Neural cell (in vitro differentiated cells): ENCODE results near the gene UNC5C. TPM values are rescaled to one million over a fixed set of nuclear protein-coding genes. Genes with fewer than 3 reads are reported as not detected.

ENCODE experiments used
- H2AFZ ChIP-seq: fragments of 200-600, 300-800 bp; sonication (generic), shearing (Covaris generic); 2 replicates; pipeline ENCODE4 v1.6.0; 2014; ENCODE audit warnings: low read depth, mild to moderate bottlenecking, antibody characterized with exemption, low read length, moderate library complexity
- H3F3A ChIP-seq: fragments of 200-600 bp; shearing (Covaris generic); 2 replicates; pipeline ENCODE4 v1.6.1; 2016; ENCODE audit warnings: mild to moderate bottlenecking, moderate library complexity, mixed read lengths, antibody characterized with exemption, low read length; ENCODE audit not compliant: insufficient read depth, poor library complexity, severe bottlenecking
- H3K27ac ChIP-seq: fragments of 200-600, 300-800 bp; sonication (generic), shearing (Covaris generic); 2 replicates; pipeline ENCODE4 v1.5.1; 2014; ENCODE audit warnings: mild to moderate bottlenecking, low read length, moderate library complexity
- H3K27me3 ChIP-seq: fragments of 300-800, 200-600 bp; sonication (generic), shearing (Covaris generic); 2 replicates; pipeline ENCODE4 v1.6.0; 2014; ENCODE audit warnings: mild to moderate bottlenecking, low read depth, low read length, moderate library complexity; ENCODE audit not compliant: insufficient read depth
- H3K36me3 ChIP-seq: fragments of 300-800, 200-600 bp; sonication (generic), shearing (Covaris generic); 2 replicates; pipeline ENCODE4 v1.5.1; 2014; ENCODE audit warnings: mild to moderate bottlenecking, antibody characterized with exemption, low read length, moderate library complexity; ENCODE audit not compliant: insufficient read depth
- H3K4me2 ChIP-seq: fragments of 300-800, 200-600 bp; sonication (generic), shearing (Covaris generic); 2 replicates; pipeline ENCODE4 v1.6.0; 2014; ENCODE audit warnings: mild to moderate bottlenecking, low read length
- H3K4me3 ChIP-seq: fragments of 300-800, 200-600 bp; sonication (generic), shearing (Covaris generic); 2 replicates; pipeline ENCODE4 v1.5.1; 2014; ENCODE audit warnings: mild to moderate bottlenecking, low read length, moderate library complexity
- H3K79me2 ChIP-seq: fragments of 200-600 bp; shearing (Covaris generic); replicated peaks from 2 replicates; pipeline ENCODE4 v1.6.0; 2014; ENCODE audit warnings: mild to moderate bottlenecking, low read length, moderate library complexity; ENCODE audit not compliant: insufficient read depth
- H3K9ac ChIP-seq: fragments of 300-800, 200-600 bp; sonication (generic), shearing (Covaris generic); 2 replicates; pipeline ENCODE4 v1.6.1; 2016; ENCODE audit warnings: mild to moderate bottlenecking, low read length, mixed read lengths
- H3K9me2 ChIP-seq: fragments of 200-600 bp; shearing (Covaris generic); 2 replicates; pipeline ENCODE4 v1.6.1; 2016; ENCODE audit warnings: mild to moderate bottlenecking, low read length, mixed read lengths; ENCODE audit not compliant: insufficient read depth
- H3K9me3 ChIP-seq: fragments of 200-600, 300-800 bp; sonication (generic), shearing (Covaris generic); 2 replicates; pipeline ENCODE4 v1.6.1; 2016; ENCODE audit warnings: mild to moderate bottlenecking, mixed run types, low read length, moderate library complexity, mixed read lengths
- H4K20me1 ChIP-seq: fragments of 200-600 bp; shearing (Covaris generic); 2 replicates; pipeline ENCODE4 v1.6.1; 2016; ENCODE audit warnings: mild to moderate bottlenecking, mixed run types; ENCODE audit not compliant: insufficient read depth
- CTCF ChIP-seq: fragments of 450-650 bp; IDR thresholded peaks from 2 replicates; pipeline ENCODE4 v1.5.1; 2014; ENCODE audit warnings: antibody characterized with exemption, mild to moderate bottlenecking, moderate library complexity; ENCODE audit not compliant: poor library complexity, severe bottlenecking
- EP300 ChIP-seq: fragments of 450-650 bp; conservative IDR thresholded peaks from 2 replicates; pipeline ENCODE4 v1.6.1; 2014; ENCODE audit warnings: antibody characterized with exemption, mild to moderate bottlenecking, moderate library complexity; ENCODE audit not compliant: poor library complexity, severe bottlenecking
- EZH2 ChIP-seq: fragments of 200-600, 300-800 bp; shearing (Covaris generic), sonication (generic); IDR thresholded peaks from 2 replicates; pipeline ENCODE4 v1.6.1; 2014; ENCODE audit warnings: antibody characterized with exemption, low read length, borderline replicate concordance, mild to moderate bottlenecking; ENCODE audit not compliant: insufficient read depth, poor library complexity, severe bottlenecking
- MXI1 ChIP-seq: fragments of 450-650 bp; conservative IDR thresholded peaks from 2 replicates; pipeline ENCODE4 v1.6.1; 2014; ENCODE audit warnings: antibody characterized with exemption, mild to moderate bottlenecking; ENCODE audit not compliant: poor library complexity, severe bottlenecking
- POLR2AphosphoS5 ChIP-seq: IDR thresholded peaks from 2 replicates; pipeline ENCODE4 v1.6.1; 2012
- REST ChIP-seq: IDR thresholded peaks from 2 replicates; pipeline ENCODE4 v1.6.1; 2012; ENCODE audit warnings: borderline replicate concordance
- SMC3 ChIP-seq: fragments of 450-650 bp; conservative IDR thresholded peaks from 2 replicates; pipeline ENCODE4 v1.6.1; 2014; ENCODE audit warnings: antibody characterized with exemption, mild to moderate bottlenecking, moderate library complexity; ENCODE audit not compliant: poor library complexity
- TAF1 ChIP-seq: IDR thresholded peaks from 2 replicates; pipeline ENCODE4 v1.6.1; 2012; ENCODE audit warnings: low read depth
- polyA plus RNA-seq: library from polyadenylated mRNA; depleted of rRNA; stranded (reverse); fragments of >200 nt; gene quantifications from 2 replicates; pipeline ENCODE4 v1.2.3, GENCODE V29; 2014

UNC5C gene
- polyA plus RNA-seq, 1 donor from 2014 or later, result 0.56 TPM

GRCh38 chr4:95170176-95170575 lies 378.6 kb downstream of the UNC5C start:
- H3K9me3 ChIP-seq, result no peaks in the 10 kb centered on the region
- no peaks in the 10 kb centered on the region for H3K79me2 ChIP-seq
- H2AFZ ChIP-seq, result no peak overlapping the region
- no peaks in the 10 kb centered on the region for H4K20me1 ChIP-seq
- no peak overlapping the region for H3K9ac ChIP-seq
- no peak overlapping the region for H3K4me2 ChIP-seq
- H3K27ac ChIP-seq, result no peak overlapping the region
- H3K4me3 ChIP-seq, result no peak overlapping the region
- H3K36me3 ChIP-seq, result no peaks in the 10 kb centered on the region
- TF ChIP-seq TAF1 (no peak), POLR2AphosphoS5 (no peak), EZH2 (no peak), SMC3 (no peak), CTCF (no peak), MXI1 (no peak), REST (no peak), EP300 (no peak)
- H3K9me2 ChIP-seq, result no peaks in the 10 kb centered on the region
- H3K27me3 ChIP-seq, result no peaks in the 10 kb centered on the region
- no peaks in the 10 kb centered on the region for H3F3A ChIP-seq

GRCh38 chr4:95167805-95168204 lies 381.0 kb downstream of the UNC5C start:
- Histone ChIP-seq H3K36me3 (no peaks in the 10 kb centered on the region), H2AFZ (no peak overlapping the region), H3K79me2 (no peaks in the 10 kb centered on the region), H3K9me2 (no peaks in the 10 kb centered on the region), H3K9me3 (no peaks in the 10 kb centered on the region), H3K4me3 (no peak overlapping the region), H3F3A (no peaks in the 10 kb centered on the region), H4K20me1 (no peaks in the 10 kb centered on the region), H3K4me2 (no peak overlapping the region), H3K9ac (no peak overlapping the region), H3K27ac (no peak overlapping the region), H3K27me3 (no peaks in the 10 kb centered on the region)
- TF ChIP-seq MXI1 (no peak), CTCF (no peak), TAF1 (no peak), EP300 (no peak), REST (no peak)
